ENCODE data around the gene SLC35G2.
"Not testable (repeated sequence)": the region's sequence is repeated elsewhere in the genome, so short reads cannot be mapped to it uniquely, and the experiment has no call there.

SLC35G2 gene

DNA sequence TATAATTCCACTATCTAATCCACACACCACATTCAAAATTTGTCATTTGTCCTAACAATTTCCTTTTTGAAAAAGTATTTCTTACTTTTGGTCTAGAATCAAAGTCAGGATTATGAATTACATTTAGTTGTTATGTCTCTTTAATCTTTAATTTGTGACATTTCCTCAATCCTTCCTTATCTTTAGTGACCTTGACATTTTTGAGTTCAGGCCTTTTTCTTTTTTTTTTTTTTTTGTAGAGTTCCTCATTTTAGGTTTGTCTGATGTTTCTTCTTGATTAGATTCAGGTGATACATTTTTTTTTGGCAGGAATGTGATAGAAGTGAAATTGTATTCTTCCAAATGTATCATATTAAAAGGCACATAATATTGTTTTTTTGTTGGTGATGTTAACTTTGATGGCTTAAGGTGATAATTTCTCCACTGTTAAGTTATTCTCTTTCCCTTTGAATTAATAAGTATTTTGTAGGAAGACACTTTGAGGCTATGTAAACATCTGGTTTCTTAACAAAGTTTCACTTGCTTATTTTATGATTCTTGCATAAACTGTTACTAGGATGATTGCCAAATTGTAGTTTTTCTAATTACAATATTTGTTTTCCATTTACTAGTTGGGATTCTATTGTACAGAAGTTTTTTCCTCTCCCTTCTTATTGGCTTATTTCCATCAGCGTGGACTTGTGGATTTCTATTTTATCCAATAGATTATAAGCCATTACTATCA lies 16.3 kb downstream of the SLC35G2 start:
- no peak for DNase-seq (ENCODE audit: low read depth)

DNA sequence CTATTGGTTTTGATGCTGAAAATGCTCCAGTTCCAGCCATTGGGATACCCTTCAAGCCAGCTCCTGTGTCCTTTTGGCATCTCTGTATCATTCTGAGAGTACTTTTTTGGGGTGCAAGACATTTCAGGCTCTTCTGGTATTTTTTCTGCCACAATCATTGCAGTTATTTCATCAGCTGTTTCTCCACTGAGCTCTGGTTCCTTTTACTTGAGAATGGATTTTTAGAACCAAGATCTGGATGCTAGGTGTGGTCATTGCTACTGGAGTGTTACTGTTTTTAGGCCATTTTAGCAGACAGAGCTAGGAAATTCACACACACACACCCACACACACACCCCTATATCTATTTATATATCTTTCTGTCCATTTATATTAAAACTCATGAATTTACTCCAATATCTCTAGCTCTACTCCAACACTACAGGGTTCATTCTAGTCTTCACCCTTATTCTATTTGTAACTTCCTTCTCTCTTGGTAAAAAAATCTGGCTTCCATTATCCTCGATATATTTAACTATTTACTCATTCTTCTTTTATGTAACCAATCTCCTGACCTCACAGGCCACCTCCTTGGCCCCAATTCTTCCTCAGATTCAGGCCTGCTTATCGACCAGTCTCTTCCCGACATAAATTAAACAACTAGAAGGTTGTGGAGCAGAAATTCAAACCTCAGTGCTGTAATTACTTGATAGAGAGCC lies 17.0 kb downstream of the SLC35G2 start:
- peak; percentile 35 for DNase-seq (ENCODE audit: low read depth)

- no peak for DNase-seq (ENCODE audit: low read depth)
Observed at GRCh38 chr3:136836511-136837156, 17.7 kb downstream of the SLC35G2 start.

DNA sequence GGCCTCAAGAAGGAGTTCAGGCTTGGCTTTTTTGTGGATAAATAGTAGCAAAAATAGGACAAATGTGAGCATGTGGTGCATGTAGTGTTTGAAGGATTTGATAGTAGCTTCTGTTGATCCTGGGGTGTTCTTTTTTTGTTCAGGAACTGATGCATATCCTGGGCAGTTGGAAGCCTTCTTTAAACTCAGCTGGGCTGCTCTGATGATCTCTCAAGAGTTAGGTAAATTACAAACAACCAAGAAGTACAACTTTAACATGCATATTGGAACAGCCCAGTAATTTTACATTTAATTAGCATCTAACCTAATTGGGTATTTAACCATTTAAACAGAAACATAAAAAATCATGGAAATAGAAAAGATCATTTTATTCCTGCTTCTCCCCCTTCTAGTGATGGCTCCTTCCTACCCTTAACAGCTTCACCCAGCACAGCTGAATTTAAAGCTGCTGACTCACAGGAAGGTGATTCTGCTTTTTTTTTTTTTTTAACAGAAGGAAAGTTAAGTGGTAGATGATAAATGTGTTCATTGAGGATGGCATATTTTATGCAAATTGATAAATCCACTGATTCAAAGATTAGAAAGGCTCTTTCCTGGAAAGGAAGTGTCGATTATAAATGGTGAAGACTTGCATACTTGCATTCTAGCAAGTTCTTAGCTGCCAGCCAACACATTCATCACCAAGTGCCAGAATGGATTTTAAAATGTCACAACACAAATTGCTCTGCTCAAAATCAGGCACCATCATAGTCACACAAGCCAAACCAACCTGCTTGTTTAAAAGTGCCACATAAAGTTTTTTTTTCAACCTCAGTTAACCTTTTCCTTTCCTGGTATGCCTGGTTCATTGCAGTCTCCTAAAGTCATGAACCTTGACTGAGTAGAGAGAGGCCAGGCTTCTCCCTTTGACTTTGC lies 20.0 kb downstream of the SLC35G2 start:
- no peak for DNase-seq (ENCODE audit: low read depth)

GRCh38 chr3:136839556-136839931 lies 20.6 kb downstream of the SLC35G2 start:
- DNase-seq (ENCODE audit: low read depth): no peak

DNA sequence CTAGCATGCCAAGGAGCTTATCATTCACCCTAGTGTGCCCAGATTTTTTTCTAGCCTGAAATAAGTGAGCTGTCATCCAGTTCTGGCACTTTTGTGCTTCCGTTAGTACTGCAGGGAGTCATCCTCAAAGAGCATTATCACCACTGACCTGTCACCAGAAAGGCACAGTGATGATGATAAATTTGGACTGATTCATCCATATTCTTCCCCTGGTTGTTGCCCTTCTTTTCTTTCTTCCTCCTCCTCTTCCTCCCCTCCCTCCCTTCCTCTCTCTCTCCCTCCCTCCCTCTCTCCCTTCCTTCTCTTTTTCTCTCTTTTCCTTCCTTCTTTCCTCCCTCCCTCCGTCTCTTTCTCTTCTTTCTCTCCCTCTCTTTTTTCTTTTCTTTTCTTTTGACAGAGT lies 21.3 kb downstream of the SLC35G2 start:
- DNase-seq (ENCODE audit: low read depth): no peak

- DNase-seq (ENCODE audit: low read depth): no peak
Observed at GRCh38 chr3:136842294-136842693, 23.4 kb downstream of the SLC35G2 start.

- DNase-seq (ENCODE audit: low read depth): no peak
Observed at GRCh38 chr3:136844724-136845123, 25.8 kb downstream of the SLC35G2 start.

GRCh38 chr3:136852180-136852579 lies 33.3 kb downstream of the SLC35G2 start:
- DNase-seq (ENCODE audit: low read depth): no peak

GRCh38 chr3:136856665-136857064 lies 37.7 kb downstream of the SLC35G2 start:
- DNase-seq (ENCODE audit: low read depth): no peak

GRCh38 chr3:136858381-136858780 lies 39.5 kb downstream of the SLC35G2 start:
- no peak for DNase-seq (ENCODE audit: low read depth)

GRCh38 chr3:136860541-136860940 lies 41.6 kb downstream of the SLC35G2 start:
- DNase-seq (ENCODE audit: low read depth): no peak

DNA sequence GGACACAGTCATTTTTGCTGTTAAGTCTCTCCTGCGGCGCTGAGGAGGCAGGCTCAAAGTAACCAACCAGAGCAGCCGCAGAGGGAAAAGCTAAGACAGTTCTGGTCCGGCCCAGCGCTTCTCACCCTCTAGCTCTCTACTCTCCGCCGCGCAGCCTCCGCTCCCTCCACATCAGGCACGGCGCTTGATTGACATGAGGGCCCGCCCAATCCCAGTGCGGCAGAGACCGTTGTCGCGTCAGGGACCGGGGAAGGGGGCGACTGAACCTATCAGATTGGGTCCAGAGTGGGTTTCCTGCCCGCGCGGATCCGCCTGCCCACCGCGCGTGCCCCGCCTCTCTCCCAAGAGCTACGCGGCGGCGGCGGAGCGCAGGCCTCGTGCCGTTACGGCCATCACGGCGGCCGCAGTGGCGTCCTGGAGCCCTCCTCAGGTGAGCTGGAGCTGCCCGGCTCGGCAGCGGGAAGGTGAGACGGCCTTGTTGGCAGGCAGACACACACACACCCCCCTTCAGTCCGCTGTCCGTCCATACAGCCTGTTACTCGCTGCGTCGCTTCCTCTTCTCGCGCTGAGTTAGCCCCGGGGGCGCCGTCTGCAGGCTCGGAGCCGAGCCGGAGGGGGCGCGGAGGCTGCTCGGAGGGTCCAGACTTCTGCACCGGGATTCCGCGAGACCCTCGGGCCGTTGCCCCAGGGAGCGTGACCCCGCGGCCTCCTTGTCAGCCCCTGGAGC lies 43.1 kb downstream of the SLC35G2 start, which contains the start of gene NCK1:
TSS of gene NCK1 (plus strand) at position 319 of the 727 bp plus-strand sequence. CDS start 65,794 bp downstream, outside the sequence.
- peak; percentile 94 for DNase-seq (ENCODE audit: low read depth)

- peak; percentile 18 for DNase-seq (ENCODE audit: low read depth)
Observed at GRCh38 chr3:136862617-136863322, 43.8 kb downstream of the SLC35G2 start.

GRCh38 chr3:136869282-136869681 lies 50.4 kb downstream of the SLC35G2 start:
- no peak for DNase-seq (ENCODE audit: low read depth)

- DNase-seq (ENCODE audit: low read depth): not testable (repeated sequence)
Observed at GRCh38 chr3:136872258-136872657, 53.3 kb downstream of the SLC35G2 start.

GRCh38 chr3:136879510-136879909 lies 60.6 kb downstream of the SLC35G2 start:
- DNase-seq (ENCODE audit: low read depth): not testable (repeated sequence)

DNA sequence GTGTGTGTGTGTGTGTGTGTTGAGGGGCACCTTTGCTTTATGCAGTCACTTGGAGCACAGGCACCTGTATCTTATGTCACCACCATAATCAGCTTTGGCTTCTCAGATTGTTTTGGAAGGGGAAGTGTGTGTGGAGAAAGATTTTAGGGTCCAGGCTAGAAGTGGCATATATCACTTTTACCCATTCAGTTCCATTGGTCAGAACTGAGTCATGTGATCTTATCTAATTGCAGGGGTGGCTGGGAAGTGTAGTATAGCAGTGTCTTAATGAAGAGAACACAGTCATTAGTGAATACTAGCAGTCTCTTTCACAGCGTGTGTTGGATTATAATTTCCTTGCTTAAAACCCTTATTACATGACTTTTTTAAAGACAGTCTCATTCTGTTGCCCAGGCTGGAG lies 63.6 kb downstream of the SLC35G2 start:
- DNase-seq (ENCODE audit: low read depth): no peak

DNA sequence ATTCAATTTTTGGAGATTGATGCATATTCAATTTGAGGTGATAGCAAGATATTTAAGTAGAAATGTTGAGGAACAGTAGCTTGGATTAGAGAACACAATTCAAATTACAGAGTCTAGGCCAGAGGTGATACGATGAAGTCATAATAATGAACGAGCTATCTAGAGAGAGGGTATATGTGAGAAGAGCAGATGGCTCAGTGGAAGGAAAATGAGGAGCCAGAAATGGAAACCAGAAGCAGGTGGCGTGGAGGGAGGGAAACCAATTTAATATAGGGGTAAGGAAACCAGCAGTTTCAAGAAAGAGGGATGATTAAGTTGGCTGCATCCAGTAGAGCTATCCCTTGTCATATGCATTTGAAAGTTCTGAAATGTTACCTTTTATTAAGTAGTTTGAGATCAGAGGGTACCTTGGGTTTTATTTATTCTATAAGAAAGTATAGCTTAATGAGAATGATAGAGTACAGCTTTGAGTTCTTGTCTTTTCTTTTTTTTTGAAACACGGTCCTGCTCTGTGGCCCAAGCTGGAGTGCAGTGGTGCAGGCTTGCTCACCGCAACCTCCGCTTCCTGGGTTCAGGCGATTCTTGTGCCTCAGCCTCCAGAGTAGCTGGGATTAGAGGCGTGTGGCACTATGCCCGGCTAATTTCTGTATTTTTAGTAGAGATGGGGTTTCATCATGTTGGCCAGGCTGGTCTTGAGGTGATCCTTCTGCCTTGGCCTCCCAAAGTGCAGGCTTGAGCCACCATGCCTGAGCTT lies 65.2 kb downstream of the SLC35G2 start:
- DNase-seq (ENCODE audit: low read depth): no peak
